HG02798 (cell line): ENCODE measurements around the gene ALG1L2.
"Not testable (repeated sequence)": the region's sequence is repeated elsewhere in the genome, so short reads cannot be mapped to it uniquely, and the experiment has no call there.

Source experiments
- ATAC-seq: cut with Tn5 transposase; IDR thresholded peaks from one replicate; pipeline ENCODE4 v1.9.1; 2021; ENCODE audit warnings: mild to moderate bottlenecking; ENCODE audit not compliant: unreplicated experiment, poor library complexity

The ALG1L2 gene, protein sequence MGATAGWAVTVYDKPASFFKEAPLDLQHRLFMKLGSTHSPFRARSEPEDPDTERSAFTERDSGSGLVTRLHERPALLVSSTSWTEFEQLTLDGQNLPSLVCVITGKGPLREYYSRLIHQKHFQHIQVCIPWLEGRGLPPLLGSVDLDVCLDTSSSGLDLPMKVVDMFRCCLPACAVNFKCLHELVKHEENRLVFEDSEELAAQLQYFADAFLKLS

DNA sequence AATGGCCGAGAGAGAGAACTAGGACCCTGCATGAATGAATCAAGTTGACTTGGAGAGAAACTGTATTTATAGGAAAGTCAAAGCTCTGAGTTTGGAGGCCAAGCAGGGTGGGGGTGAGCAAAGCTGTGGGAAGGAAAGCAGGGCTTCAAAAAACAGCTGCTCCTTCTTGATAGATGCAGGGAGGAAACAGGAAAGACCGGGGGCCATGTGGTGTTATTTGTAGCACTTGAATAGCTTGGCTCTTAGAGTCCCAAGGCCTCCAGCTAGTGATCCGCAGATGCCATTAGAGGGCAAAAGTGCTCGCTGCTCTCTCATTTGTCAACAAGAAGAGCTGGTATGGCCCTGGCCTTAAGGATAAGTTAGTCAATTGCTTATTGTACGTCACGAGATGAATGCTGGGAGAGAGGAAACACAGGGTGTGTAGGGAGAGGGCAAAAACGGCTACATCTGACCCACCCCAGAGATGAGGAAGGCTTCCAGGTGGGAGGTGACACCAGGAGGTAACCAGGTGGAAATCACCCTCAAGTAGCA is at the start of gene ALG1L2:
ALG1L2 (plus strand) TSS at position 481 of the 531 bp plus-strand sequence. CDS start 186 bp downstream, outside the sequence.
- ATAC-seq: no peak

- not testable (repeated sequence) for ATAC-seq
These were observed 44.4 kb upstream of the ALG1L2 start for GRCh38 chr3:130037126-130037815.

- ATAC-seq: not testable (repeated sequence)
These were observed 38.9 kb upstream of the ALG1L2 start for GRCh38 chr3:130042736-130043135.

DNA sequence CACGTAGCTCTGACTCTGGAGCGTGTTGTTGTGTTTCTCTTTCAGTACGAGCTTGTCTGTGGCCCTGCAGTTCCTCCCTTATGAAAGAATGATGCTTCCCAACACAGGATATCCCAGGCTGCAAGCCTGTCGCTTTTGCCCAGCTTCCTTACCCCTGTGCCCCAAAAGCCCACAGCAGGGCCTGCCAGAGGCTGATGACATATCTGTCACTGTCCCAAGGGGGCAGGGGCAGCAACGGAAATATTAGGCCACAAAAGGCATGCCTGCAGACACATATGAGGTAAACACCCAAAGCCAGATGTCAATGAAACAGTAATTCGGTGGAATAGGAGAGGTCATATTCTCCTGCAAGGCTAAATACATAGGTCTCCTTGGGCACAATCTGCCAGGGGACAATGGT is 38.0 kb upstream of the ALG1L2 start:
- not testable (repeated sequence) for ATAC-seq

DNA sequence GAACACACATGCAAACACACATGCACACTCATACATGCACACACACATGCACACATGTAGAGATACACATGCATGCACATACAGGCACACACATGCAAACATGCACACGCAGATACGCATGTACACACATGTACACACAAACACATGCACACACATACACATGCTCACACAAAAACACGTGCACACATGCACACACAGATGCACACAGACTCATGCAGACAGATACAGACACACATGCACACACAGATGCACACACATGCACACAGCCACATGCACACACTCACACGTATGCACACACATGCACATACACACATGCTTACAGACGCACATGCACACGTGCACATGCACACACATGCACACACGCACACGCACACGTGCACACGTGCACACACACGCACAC is 37.3 kb upstream of the ALG1L2 start:
- ATAC-seq: no peak

DNA sequence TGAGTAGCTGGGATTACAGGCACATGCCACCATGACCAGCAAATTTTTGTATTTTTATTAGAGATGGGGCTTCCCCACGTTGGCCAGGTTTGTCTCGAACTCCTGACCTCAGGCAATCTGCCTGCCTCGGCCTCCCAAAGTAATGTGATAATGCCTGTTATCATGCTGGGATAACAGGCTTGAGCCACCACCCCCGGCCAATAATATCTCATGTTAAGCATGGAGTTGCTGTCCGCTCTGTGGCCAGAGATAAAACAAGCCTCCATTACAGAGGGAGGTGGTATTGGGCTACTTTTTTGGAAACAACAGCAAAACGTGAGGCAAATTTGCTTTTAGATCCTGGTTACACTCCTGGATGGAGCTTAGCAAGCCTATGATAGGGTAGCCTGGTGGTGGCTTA is 32.9 kb upstream of the ALG1L2 start:
- no peak for ATAC-seq

GRCh38 chr3:130052366-130052765 is 29.3 kb upstream of the ALG1L2 start:
- ATAC-seq: not testable (repeated sequence)

GRCh38 chr3:130052965-130053364 is 28.7 kb upstream of the ALG1L2 start:
- not testable (repeated sequence) for ATAC-seq

DNA sequence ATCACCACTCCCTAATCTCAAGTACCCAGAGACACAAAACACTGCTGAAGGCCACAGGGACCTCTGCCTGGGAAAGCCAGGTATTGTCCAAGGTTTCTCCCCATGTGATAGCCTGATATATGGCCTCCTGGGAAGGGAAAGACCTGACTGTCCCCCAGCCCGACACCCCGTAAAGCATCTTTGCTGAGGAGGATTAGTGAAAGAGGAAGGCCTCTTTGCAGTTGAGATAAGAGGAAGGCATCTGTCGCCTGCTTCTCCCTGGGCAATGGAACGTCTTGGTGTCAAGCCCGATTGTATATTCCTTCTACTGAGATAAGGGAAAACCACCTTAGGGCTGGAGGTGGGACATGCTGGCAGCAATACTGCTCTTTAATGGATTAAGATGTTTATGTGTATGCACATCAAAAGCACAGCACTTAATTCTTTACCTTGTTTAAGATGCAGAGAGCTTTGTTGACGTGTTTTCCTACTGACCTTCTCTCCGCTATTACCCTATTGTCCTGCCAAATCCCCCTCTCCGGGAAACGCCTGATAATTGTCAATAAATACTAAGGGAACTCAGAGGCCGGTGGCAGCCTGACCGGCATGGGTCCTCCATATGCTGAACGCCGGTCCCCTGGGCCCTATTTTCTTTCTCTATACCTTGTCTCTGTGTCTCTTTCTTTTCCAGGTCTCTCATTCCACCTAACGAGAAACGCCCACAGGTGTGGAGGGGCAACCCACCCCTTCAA is 23.9 kb upstream of the ALG1L2 start:
- not testable (repeated sequence) for ATAC-seq

DNA sequence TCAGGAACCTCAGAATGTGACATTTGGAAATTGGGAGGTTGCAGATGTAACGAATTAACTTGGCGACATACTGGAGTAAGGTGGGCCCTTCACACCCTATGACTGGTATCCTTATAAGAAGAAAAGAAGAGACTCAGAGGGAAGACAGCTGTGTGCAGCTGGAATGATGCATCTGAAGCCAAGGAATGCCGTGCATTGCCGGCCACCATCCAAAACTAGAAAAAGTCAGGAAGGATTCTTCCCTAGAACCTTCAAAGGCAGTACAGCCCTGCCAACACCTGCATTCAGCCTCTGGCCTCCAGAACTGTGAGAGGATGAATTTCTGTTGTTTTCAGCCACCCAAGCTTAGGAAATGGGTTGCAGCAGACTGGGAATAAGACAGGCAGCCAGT is 23.4 kb upstream of the ALG1L2 start:
- not testable (repeated sequence) for ATAC-seq

DNA sequence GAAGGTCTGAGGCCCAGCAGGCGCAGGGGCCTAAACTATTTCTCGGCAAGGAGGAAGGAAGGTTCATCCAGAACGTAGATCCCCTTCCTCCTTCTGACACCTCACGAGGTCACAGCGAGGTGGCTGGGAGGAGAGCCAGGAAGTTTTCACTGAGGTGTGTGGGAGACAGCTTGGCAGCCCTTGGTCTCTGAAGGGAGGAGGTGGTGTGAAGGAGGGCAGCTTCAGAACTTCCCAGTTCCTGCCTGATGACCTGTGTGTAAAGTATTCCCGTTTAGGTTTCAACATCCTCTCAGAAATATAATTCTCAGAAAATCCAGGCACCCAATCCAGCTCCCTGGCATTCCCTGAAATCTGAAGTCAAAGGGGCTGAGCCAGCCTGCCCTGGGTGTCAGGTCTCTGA is 22.9 kb upstream of the ALG1L2 start:
- not testable (repeated sequence) for ATAC-seq

GRCh38 chr3:130059162-130059561 is 22.5 kb upstream of the ALG1L2 start:
- not testable (repeated sequence) for ATAC-seq

- no peak for ATAC-seq
These were observed 8.0 kb upstream of the ALG1L2 start for GRCh38 chr3:130073582-130073981.

DNA sequence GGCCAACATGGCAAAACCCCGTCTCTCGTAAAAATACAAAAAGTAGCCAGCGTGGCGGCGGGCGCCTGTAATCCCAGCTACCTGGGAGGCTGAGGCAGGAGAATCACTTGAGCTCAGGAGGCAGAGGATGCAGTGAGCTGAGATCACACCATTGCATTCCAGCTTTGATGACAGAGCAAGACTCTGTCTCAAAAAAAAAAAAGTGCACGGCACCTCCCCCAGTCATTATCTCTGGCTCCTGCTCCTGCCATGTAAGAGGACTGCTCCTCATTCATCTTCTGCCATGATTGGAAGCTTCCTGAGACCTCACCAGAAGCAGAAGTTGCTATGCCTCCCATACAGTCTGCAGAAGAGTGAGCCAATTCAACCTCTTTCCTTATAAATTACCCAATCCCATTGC is 4.0 kb upstream of the ALG1L2 start:
- ATAC-seq: no peak

GRCh38 chr3:130083363-130084090 is 1.9 kb downstream of the ALG1L2 start:
- not testable (repeated sequence) for ATAC-seq

- no peak for ATAC-seq
These were observed 2.9 kb downstream of the ALG1L2 start for GRCh38 chr3:130084436-130084980.

DNA sequence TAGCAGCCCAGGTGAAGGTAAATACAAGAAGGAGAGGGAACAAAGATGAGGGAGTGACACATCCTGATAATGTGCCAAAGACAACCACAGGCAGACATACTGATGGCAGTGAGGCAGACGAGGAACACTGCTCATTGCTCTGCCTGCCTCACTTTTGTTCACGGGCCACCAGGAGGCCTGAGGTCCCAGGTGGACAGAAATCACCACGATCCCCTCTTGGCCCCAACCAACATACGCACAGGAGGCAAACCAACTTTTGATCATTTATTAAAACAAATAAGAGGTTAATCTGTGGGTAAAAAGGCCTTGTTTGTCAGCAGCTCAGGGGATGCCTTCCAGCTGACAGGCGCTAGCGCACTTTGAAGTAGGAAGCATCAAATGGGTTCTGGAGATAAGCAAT is 4.2 kb downstream of the ALG1L2 start:
- ATAC-seq: no peak

- ATAC-seq: not testable (repeated sequence)
These were observed 5.0 kb downstream of the ALG1L2 start for GRCh38 chr3:130086628-130087027.

DNA sequence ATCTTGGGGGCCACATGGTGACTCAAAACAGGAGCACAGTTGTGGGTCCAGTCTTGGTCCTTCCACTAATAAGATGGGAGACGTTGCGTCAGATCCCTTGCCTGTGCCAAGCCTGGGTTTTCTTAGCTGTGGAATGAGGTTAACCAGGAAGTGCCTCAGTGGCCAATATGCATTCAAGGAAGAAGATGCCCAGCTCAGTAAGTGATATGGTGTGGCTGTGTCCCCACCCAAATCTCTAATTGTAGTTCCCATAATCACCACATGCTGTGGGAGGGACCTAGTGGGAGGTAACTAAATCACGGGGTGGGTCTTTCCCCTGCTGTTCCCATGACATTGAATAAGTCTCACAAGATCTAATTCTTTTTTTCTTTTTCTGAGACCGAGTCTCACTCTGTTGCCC is 6.4 kb downstream of the ALG1L2 start:
- no peak for ATAC-seq

DNA sequence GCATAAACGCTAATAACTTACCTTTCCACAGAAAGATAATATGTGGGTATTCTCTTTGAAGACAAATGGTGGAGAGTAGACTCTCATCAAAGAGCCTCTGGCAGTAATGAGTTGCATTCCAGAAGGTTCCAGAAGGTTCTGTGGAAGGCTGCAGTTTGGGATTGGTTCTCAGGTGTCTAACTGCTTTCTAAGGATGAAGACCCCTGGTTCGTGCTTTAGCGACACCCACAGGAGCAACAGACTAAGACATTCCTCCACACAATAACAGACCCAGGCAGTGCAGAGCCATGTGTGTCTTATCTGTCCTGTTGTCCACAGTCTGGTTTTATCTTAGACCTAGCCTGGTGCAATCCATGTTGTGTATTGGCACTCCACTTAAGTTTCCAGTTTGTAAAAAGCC is 9.1 kb downstream of the ALG1L2 start:
- not testable (repeated sequence) for ATAC-seq
